IMR-90 (cell line): ENCODE data around the gene PAQR5. TPM values are rescaled to one million over a fixed set of nuclear protein-coding genes. Genes with fewer than 3 reads are reported as not detected.
A peak's percentile ranks its signal among the peaks of the same experiment; 100 is the strongest.

ENCODE experiments used
- ATAC-seq: fragments of 200-7000 bp; cut with Tn5 transposase; 2 replicates; pipeline ENCODE4 v1.9.1; 2020; ENCODE audit warnings: low read depth, mild to moderate bottlenecking, moderate library complexity
- BruUV-seq: library from RNA; stranded (reverse); fragments of 400-500 nt; replicated peaks from 2 replicates; lab custom pipeline; 2021; lab: Mats Ljungman, UMichigan
- CTCF ChIA-PET: fragments of 300-600 bp; formaldehyde crosslinking; extraction: SDS; loops from one replicate; lab custom pipeline; 2021; ENCODE audit warnings: antibody characterized with exemption; lab: Yijun Ruan, JAX
- POLR2A ChIA-PET: fragments of 300-600 bp; sonication (Branson Sonifier 250); formaldehyde crosslinking; loops from one replicate; lab custom pipeline; 2022; ENCODE audit warnings: antibody characterized with exemption; ENCODE audit not compliant: unreplicated experiment; lab: Charles Lee
- DNase-seq: peaks from one replicate; pipeline ENCODE4 v3.0.0; 2013
- H2AFZ ChIP-seq: replicated peaks from 2 replicates; pipeline ENCODE3; 2013; ENCODE audit warnings: low read length, mild to moderate bottlenecking; ENCODE audit not compliant: poor library complexity
- H2AK5ac ChIP-seq: 2 replicates; pipeline ENCODE4 v1.6.1; 2013; ENCODE audit warnings: low read depth, low read length, inconsistent platforms
- H2AK9ac ChIP-seq: replicated peaks from 2 replicates; pipeline ENCODE3; 2013; ENCODE audit warnings: mild to moderate bottlenecking, low read depth, low read length, moderate library complexity; ENCODE audit not compliant: poor library complexity
- H2BK120ac ChIP-seq: 2 replicates; pipeline ENCODE4 v1.6.1; 2013; ENCODE audit warnings: low read depth, low read length, inconsistent platforms
- H2BK15ac ChIP-seq: 3 replicates; pipeline ENCODE4 v1.6.1; 2013; ENCODE audit warnings: low read depth, low read length, inconsistent platforms
- H2BK20ac ChIP-seq: 2 replicates; pipeline ENCODE4 v1.6.1; 2013; ENCODE audit warnings: low read depth, mild to moderate bottlenecking, inconsistent platforms, low read length, moderate library complexity
- H2BK5ac ChIP-seq: 2 replicates; pipeline ENCODE4 v1.6.1; 2013; ENCODE audit warnings: mild to moderate bottlenecking, low read depth, low read length, inconsistent platforms; ENCODE audit not compliant: poor library complexity, severe bottlenecking
- H3K14ac ChIP-seq: replicated peaks from 2 replicates; pipeline ENCODE4 v1.6.1; 2013; ENCODE audit warnings: low read depth, low read length, inconsistent platforms
- H3K18ac ChIP-seq: 2 replicates; pipeline ENCODE4 v1.6.1; 2013; ENCODE audit warnings: low read depth, low read length, control low read depth
- H3K23ac ChIP-seq: 2 replicates; pipeline ENCODE4 v1.6.1; 2013; ENCODE audit warnings: low read depth, low read length, inconsistent platforms
- H3K27ac ChIP-seq: 2 replicates; pipeline ENCODE4 v1.5.1; 2013; ENCODE audit warnings: mild to moderate bottlenecking, control low read depth, low read length; ENCODE audit not compliant: insufficient read depth
- H3K27me3 ChIP-seq: 2 replicates; pipeline ENCODE4 v1.6.1; 2013; ENCODE audit warnings: low read length; ENCODE audit not compliant: control insufficient read depth, insufficient read depth
- H3K36me3 ChIP-seq: 2 replicates; pipeline ENCODE4 v1.6.1; 2013; ENCODE audit warnings: low read length, mixed read lengths; ENCODE audit not compliant: control insufficient read depth, insufficient read depth
- H3K4ac ChIP-seq: 2 replicates; pipeline ENCODE4 v1.6.1; 2013; ENCODE audit warnings: low read depth, low read length, inconsistent platforms
- H3K4me1 ChIP-seq: 2 replicates; pipeline ENCODE4 v1.6.1; 2013; ENCODE audit warnings: low read length, mixed read lengths; ENCODE audit not compliant: control insufficient read depth, insufficient read depth
- H3K4me2 ChIP-seq: 2 replicates; pipeline ENCODE4 v1.6.1; 2013; ENCODE audit warnings: low read depth, mild to moderate bottlenecking, control low read depth, low read length, moderate library complexity
- H3K4me3 ChIP-seq: 2 replicates; pipeline ENCODE4 v1.5.1; 2013; ENCODE audit warnings: low read depth, mild to moderate bottlenecking, control low read depth, low read length, moderate library complexity; ENCODE audit not compliant: insufficient read depth
- H3K56ac ChIP-seq: 2 replicates; pipeline ENCODE4 v1.6.1; 2013; ENCODE audit warnings: low read length, inconsistent platforms; ENCODE audit not compliant: insufficient read depth; ENCODE audit errors: extremely low read depth
- H3K79me1 ChIP-seq, 2 experiments: 2 replicates each; pipeline ENCODE4 v1.6.1; 2013; ENCODE audit warnings: low read length in 2 of 2, inconsistent platforms in 1 of 2, low read depth in 1 of 2
- H3K9ac ChIP-seq: 2 replicates; pipeline ENCODE4 v1.6.1; 2013; ENCODE audit warnings: low read depth, low read length, control low read depth
- H3K9me1 ChIP-seq: 2 replicates; pipeline ENCODE4 v1.6.1; 2013; ENCODE audit warnings: low read length, inconsistent platforms; ENCODE audit not compliant: insufficient read depth
- H3K9me3 ChIP-seq: 2 replicates; pipeline ENCODE4 v1.6.1; 2013; ENCODE audit warnings: low read length; ENCODE audit not compliant: control insufficient read depth, insufficient read depth
- H4K20me1 ChIP-seq: 2 replicates; pipeline ENCODE4 v1.6.1; 2013; ENCODE audit warnings: low read length, inconsistent platforms; ENCODE audit not compliant: insufficient read depth
- H4K5ac ChIP-seq: 2 replicates; pipeline ENCODE4 v1.6.1; 2013; ENCODE audit warnings: mild to moderate bottlenecking, low read depth, low read length, control low read depth
- H4K8ac ChIP-seq, 2 experiments: 2 replicates each; pipeline ENCODE4 v1.6.1; 2013; ENCODE audit warnings: low read depth in 2 of 2, low read length in 2 of 2, control low read depth in 1 of 2, inconsistent platforms in 1 of 2
- H4K91ac ChIP-seq: 2 replicates; pipeline ENCODE4 v1.6.1; 2013; ENCODE audit warnings: low read depth, low read length, inconsistent platforms; ENCODE audit not compliant: insufficient read depth
- BHLHE40 ChIP-seq: fragments of 150-350 bp; IDR thresholded peaks from 2 replicates; pipeline ENCODE4 v1.6.1; 2016; ENCODE audit warnings: mild to moderate bottlenecking, low read depth, low read length
- CEBPB ChIP-seq: IDR thresholded peaks from 2 replicates; pipeline ENCODE4 v1.6.1; 2012; ENCODE audit warnings: low read depth, low read length, improper control_type of control experiment
- CHD1 ChIP-seq: IDR thresholded peaks from 2 replicates; pipeline ENCODE4 v1.6.1; 2012; ENCODE audit warnings: low read depth, low read length, improper control_type of control experiment
- CTCF ChIP-seq: conservative IDR thresholded peaks from 2 replicates; pipeline ENCODE4 v1.5.1; 2012; ENCODE audit warnings: mild to moderate bottlenecking, low read depth, low read length, improper control_type of control experiment
- ELK1 ChIP-seq: fragments of 150-350 bp; IDR thresholded peaks from 2 replicates; pipeline ENCODE4 v1.6.1; 2016; ENCODE audit warnings: low read depth, mild to moderate bottlenecking, low read length, moderate library complexity, borderline replicate concordance
- FOS ChIP-seq: fragments of 150-350 bp; IDR thresholded peaks from 2 replicates; pipeline ENCODE4 v1.6.1; 2016; ENCODE audit warnings: low read depth, low read length
- MAFK ChIP-seq: IDR thresholded peaks from 2 replicates; pipeline ENCODE4 v1.6.1; 2012; ENCODE audit warnings: low read depth, low read length, improper control_type of control experiment
- MAZ ChIP-seq: IDR thresholded peaks from 2 replicates; pipeline ENCODE4 v1.6.1; 2012; ENCODE audit warnings: low read depth, mild to moderate bottlenecking, low read length, improper control_type of control experiment, moderate library complexity, borderline replicate concordance
- MXI1 ChIP-seq: IDR thresholded peaks from 2 replicates; pipeline ENCODE4 v1.6.1; 2012; ENCODE audit warnings: low read depth, mild to moderate bottlenecking, low read length, moderate library complexity, borderline replicate concordance
- NFE2L2 ChIP-seq: fragments of 150-350 bp; IDR thresholded peaks from 2 replicates; pipeline ENCODE4 v1.6.1; 2016; ENCODE audit warnings: low read depth, mild to moderate bottlenecking, low read length
- POLR2A ChIP-seq: IDR thresholded peaks from 2 replicates; pipeline ENCODE4 v1.6.1; 2012; ENCODE audit warnings: mild to moderate bottlenecking, low read depth, low read length
- RAD21 ChIP-seq: IDR thresholded peaks from 2 replicates; pipeline ENCODE4 v1.6.1; 2012; ENCODE audit warnings: low read length, improper control_type of control experiment
- RCOR1 ChIP-seq: IDR thresholded peaks from 2 replicates; pipeline ENCODE4 v1.6.1; 2012; ENCODE audit warnings: mild to moderate bottlenecking, low read length, improper control_type of control experiment; ENCODE audit not compliant: insufficient replicate concordance
- RFX5 ChIP-seq: IDR thresholded peaks from 2 replicates; pipeline ENCODE4 v1.8.0; 2012; ENCODE audit warnings: low read depth, mild to moderate bottlenecking, low read length, moderate library complexity
- SMC3 ChIP-seq: fragments of 150-350 bp; IDR thresholded peaks from 2 replicates; pipeline ENCODE4 v1.6.1; 2016; ENCODE audit warnings: low read depth, mild to moderate bottlenecking, antibody characterized with exemption, low read length, moderate library complexity
- USF2 ChIP-seq: fragments of 150-350 bp; IDR thresholded peaks from 2 replicates; pipeline ENCODE4 v1.6.1; 2017; ENCODE audit warnings: mild to moderate bottlenecking, antibody characterized with exemption, low read length, low read depth
- WGBS, 2 experiments: methylation state at CpG; one replicate each; pipeline versions ENCODE4 v1.1.5 to v1.1.7; 2013; ENCODE audit warnings: missing lambda C conversion rate in 2 of 2; ENCODE audit not compliant: insufficient read length in 1 of 2; ENCODE audit errors: extremely low coverage in 2 of 2; 5-methylcytosine and 5-hydroxymethylcytosine counted together
- dilution Hi-C: fragments of 300-500 bp; cut with HindIII; formaldehyde crosslinking; loops from one replicate; pipeline ENCODE4 v1.14.3; 2018; ENCODE audit warnings: low sequenced_read_pairs; ENCODE audit not compliant: unreplicated experiment
- in situ Hi-C: fragments of 300-500 bp; cut with MboI; formaldehyde crosslinking; loops from 3 replicates; pipeline ENCODE4 v1.14.3; 2019; ENCODE audit warnings: low sequenced_read_pairs, inconsistent platforms, mixed read lengths
- intact Hi-C: fragments of 100-400 bp; cut with micrococcal nuclease; formaldehyde crosslinking; loops from 2 replicates; pipeline ENCODE4 v1.10.0; 2022
- polyA plus RNA-seq, 3 experiments: library from polyadenylated mRNA; depleted of rRNA; stranded (reverse); fragments of >200 nt; gene quantifications; 2 replicates each; pipeline ENCODE4 v1.2.3, GENCODE V29; 2012; ENCODE audit warnings: low replicate concordance in 1 of 3
- total RNA-seq: library from RNA; depleted of rRNA; stranded (reverse); fragments of >200 nt; gene quantifications from 2 replicates; pipeline ENCODE4 v1.2.3, GENCODE V29; 2012

Gene PAQR5
- total and polyA plus RNA-seq, 2 of the 4 experiments (the other 2 are of a cell fraction) = 2.3 to 2.7 TPM

- Histone ChIP-seq H3K4me1 (no peaks in the 10 kb centered on the region), H2BK5ac (no peak overlapping the region), H4K91ac (no peak overlapping the region), H3K14ac (no peak overlapping the region), H2AFZ (no peak overlapping the region), H3K18ac (no peak overlapping the region), H3K9me1 (peaks cover 4% of the 10 kb centered on the region; the same call in 1 of the 2 replicates), H2AK5ac (no peak overlapping the region), H3K27ac (no peak overlapping the region), H3K79me1 (no peaks in the 10 kb centered on the region), H2BK15ac (no peak overlapping the region), H3K36me3 (0 out of 2 replicates have a peak, but pooled peaks cover 1% of the 10 kb centered on the region), H3K4me3 (no peak overlapping the region), H2BK120ac (no peak overlapping the region), H3K4ac (no peak overlapping the region), H4K5ac (no peak overlapping the region), H3K9ac (no peak overlapping the region), H3K4me2 (no peak overlapping the region), H3K56ac (no peak overlapping the region), H2BK20ac (no peak overlapping the region), H3K23ac (no peak overlapping the region), H3K9me3 (no peaks in the 10 kb centered on the region), H4K20me1 (no peaks in the 10 kb centered on the region), H2AK9ac (no peak overlapping the region), H3K27me3 (no peaks in the 10 kb centered on the region), H4K8ac (no peak overlapping the region)
- POLR2A ChIA-PET = no interaction called here
- CTCF ChIA-PET = no interaction called here
- BruUV-seq = no TSS peak
- TF ChIP-seq CEBPB = no peak
- no peak for TF ChIP-seq SMC3
- no peak for TF ChIP-seq MAFK
- TF ChIP-seq MXI1 = no peak
- no peak for TF ChIP-seq RCOR1
- no peak for TF ChIP-seq MAZ
- TF ChIP-seq RAD21 = no peak
- TF ChIP-seq CTCF = no peak
- TF ChIP-seq BHLHE40 = no peak
- no peak for TF ChIP-seq USF2
- TF ChIP-seq POLR2A = no peak
- TF ChIP-seq ELK1 = no peak
- TF ChIP-seq FOS = no peak
- TF ChIP-seq RFX5 = no peak
- no peak for TF ChIP-seq NFE2L2
- no peak for TF ChIP-seq CHD1
- dilution Hi-C loops (no loop called here), in situ Hi-C loops (no loop called here), intact Hi-C loops (no loop called here)
- no CpG with 5 or more reads among the region's 1 CpG for WGBS, 2 experiments
- peak; percentile 44 for DNase-seq
- no peak for ATAC-seq
Measured at GRCh38 chr15:69337138-69337537, 38.4 kb downstream of the PAQR5 start.
